Stimulated activated CD4-positive, alpha-beta T cell treated with anti-CD3 and anti-CD28 coated beads, Interleukin-4, amount 100 ng/mL, for 24 hours (primary cell): ENCODE results near the gene DGKB.

Experiments used
- DNase-seq: peaks from one replicate; pipeline ENCODE4 v3.0.0-alpha.2; 2020

DGKB gene

DNA sequence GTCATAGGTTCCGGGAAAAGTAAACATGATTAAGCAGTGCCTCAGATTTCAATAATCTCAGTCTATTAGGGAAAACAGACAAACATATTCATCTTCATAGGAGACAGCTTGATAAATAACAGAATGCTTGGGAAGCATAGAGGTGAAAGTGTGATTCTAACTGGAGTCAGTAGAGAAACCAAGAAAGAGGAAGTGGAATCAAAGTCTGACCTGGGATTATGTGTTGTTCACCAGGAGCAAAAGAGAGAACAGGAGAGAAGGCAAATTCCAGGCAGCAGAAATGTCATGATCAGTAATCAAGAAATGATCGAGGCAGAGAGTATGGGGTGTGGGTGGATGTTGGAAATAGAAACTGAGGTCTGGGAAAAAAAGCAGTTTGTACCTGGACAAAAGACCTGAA lies 43.7 kb downstream of the DGKB start:
- no peak for DNase-seq

DNA sequence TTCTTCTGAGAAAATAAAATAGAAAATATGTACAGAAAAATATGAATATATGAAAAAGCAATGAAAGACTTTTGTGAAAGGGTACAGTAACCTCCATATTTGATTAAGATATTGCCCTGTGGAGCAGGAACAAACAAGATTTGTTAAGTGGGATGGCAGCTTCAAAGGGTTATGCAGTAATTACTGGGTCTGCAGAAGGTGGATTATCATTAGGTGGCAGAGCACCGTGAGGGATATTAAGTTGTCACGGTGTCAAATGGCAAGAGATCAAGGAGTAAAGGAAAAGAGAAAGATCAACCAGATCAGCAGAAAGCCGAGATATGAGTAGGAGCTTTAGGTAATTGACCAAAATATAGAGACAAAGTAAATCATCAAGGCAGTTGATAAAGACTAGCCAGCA lies 44.1 kb downstream of the DGKB start:
- DNase-seq: no peak

DNA sequence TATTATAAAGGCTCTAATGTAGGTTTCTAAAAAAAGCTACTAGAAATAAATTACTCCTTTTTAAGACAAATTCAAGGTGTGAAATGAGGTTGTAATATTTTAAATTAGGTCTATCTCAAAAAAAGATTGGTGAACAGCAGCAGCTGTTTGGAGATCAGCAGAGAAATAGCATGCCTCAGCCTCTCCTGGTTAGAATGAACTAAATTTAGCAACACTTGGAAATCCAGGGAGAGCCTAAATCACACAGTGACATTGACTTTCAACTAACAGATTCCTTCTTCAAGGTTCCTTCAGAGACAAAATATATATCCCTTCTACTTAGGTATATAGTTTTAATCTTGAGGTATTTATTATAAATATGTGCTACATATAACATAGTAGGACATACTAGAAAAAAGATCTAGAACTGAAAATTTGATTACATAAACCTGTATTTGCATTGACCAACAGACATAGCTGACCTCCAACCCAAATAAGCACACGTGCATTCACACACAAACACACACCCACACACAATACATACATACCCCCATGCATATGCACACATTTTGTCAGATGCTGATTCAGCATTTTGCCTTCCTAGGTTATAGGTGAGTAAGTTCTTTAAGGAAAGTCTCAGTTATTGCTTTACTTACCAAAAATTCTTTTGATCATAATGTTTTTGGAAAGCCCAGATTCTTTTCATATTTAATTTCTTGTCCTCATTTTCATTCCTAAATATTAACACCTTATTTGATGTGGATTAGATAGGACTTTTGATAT lies 47.3 kb downstream of the DGKB start:
- DNase-seq: no peak

DNA sequence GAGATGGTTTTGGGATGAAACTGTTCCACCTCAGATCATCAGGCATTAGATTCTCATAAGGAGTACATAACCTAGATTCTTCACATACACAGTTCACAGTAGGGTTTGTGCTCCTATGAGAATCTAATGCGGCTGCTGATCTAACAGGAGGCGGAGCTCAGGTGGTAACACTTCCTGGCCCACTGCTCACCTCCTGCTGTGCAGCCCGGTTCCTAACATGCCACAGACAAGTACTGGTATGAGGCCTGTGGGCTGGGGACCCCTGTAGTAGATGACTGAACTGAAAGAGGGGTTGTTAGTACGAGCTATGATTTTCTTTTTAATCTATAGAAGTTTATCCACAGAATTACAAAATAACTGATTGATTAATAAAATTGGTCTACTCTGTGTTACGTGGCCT lies 48.1 kb downstream of the DGKB start:
- no peak for DNase-seq

DNA sequence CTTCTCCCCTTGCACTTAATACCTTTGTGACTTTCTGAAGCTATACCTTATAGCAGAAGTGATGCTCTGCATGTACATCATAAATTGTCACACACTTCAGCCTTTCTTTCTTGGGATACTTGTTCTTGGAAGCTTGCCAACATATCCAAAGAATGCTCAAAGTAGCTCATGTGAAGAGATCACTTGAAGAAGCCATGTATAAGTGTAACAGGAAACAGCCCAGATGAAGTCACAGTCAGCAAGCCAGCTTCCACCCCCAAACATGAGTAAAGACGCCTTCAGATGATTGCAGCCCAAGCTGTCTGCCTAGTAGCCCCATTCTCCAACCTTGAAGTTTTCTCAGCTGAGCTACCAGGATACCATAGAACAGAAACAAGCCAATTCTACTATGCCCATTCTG lies 50.9 kb downstream of the DGKB start:
- no peak for DNase-seq

GRCh38 chr7:14850039-14850438 lies 52.5 kb downstream of the DGKB start:
- DNase-seq: no peak

DNA sequence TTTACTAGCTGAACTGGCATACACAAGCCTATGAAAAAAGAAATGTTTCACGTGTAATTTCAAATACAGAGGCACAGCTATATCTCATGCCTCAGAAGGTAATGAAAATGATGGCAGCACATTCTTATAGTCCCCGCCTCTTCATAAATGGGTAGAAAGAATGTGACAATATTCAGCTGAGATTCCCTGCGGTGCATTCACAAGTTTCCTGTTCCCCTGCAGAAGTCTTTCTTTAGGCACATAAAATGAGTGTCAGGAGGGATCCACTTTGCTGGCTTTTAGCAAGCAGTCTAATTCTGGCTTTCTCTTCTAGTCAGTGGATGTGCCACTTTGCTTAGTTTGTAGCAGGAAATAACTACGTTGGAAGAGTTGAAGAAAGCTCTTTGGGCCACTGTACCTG lies 56.1 kb downstream of the DGKB start:
- DNase-seq: no peak

GRCh38 chr7:14843755-14844154 lies 58.8 kb downstream of the DGKB start:
- no peak for DNase-seq

DNA sequence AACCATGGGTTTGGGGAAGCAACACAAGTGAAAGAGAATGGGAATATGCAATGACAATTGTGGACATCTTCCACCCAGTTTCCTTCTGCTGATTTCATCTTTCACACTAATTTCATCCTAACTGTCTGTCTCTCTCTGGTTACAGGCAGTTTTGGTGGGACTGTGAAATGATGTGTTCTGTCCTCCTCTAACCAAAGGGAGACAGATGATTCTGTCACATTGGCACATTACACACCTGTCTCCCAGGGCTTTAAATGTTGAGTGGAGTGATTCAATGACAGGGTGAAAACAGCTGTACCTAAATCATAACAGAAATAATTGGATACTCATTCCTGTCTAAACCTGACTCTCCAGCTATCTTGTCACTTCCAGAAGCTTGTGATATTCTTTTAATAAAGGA lies 60.0 kb downstream of the DGKB start:
- no peak for DNase-seq

DNA sequence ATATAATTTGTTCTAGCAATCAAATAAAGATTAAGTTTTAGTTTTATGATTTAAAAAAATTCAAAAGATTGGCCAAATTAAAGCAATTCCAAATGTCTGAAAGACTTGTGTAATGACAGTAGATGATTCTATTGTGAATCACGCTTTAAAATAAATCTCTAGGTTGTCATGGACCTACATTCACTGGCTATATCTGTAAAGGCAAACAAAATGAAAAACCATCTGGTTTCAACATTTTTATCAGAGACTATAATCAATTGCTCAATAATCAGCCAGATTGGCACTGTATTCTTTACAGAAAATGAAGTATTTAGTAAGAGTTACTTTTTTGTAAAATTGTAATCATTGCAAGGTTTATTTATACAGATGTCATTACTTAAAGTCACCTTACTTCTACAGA lies 60.7 kb downstream of the DGKB start:
- no peak for DNase-seq

DNA sequence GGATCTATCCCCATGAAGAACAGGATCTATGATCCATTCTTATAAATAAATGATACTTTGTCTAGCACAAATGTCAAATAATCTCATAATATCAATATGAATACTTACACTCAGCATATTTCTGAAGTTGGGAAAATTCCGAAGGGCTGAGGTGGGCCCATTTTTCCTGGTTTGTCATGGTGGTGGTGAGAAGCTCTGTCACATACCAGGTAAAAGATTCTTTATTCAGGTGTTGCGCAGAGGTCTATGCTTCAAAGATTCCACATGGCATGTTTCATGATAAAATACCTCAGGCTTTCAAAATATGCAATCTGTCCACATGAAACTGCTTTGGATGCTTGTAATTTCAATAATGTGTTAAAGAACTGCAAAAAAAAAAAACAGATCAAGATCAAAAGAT lies 61.5 kb downstream of the DGKB start:
- DNase-seq: no peak

DNA sequence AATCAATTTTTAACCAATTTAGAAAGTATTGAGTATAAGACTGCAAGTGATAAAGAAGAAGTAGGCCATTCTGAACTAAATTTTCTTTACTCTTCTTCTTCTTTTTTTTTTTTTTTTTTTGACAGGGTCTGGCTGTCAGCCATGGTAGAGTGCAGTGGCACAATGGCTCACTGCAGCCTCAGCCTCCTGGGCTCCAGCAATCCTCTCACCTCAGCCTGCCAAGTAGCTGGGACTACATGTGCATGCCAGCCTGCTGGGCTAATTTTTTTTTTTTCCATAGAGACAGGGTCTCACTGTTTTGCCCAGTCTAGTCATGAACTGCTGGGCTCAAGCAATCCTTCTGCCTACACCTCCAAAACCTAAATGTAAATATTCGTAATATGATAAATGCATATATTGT lies 63.2 kb downstream of the DGKB start:
- DNase-seq: no peak

DNA sequence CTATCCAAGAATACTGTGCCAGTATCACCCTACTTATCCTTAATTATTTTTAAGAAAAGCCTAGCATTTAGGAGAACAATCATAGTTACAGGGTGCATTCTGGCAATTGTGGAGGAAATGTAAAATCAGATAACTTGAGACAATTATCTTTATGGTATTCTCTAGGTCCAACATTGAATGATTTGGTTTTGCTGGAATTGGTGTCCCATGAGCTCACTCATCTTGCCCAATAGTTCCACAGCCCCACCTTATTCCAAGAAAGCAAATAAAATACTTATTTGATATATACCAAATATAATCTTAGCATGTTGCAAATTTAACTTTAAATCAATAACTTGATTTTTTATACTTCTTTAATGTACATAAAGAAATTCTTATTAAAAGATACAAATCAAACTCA lies 65.3 kb downstream of the DGKB start:
- no peak for DNase-seq

DNA sequence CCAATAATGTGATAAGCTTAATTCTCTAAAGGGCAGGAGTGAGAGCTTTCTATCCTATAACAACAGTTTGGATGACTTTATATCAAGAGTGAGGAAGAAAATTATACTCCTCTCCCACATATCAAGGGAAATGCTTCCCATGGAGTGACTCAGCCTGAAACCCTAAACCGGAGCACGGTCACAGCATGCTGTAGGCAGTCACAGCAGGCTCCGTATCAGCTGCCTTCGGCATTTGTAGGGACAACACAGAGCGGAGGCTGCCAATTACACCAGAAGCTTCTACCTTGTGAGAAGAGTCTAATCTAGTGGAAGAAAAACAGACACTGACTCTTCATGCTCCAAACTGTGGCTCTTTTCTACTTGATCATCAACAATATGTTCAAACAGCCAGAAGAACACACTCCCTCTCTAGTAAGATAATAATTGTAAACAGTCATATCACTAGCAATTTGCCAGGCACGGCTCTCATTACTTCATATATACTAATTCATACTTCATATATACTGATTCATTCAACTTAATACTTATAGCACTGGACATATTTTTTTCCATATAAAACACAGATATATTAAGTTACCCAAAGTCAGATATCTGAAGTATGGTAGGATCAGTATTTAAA lies 65.9 kb downstream of the DGKB start:
- DNase-seq: no peak

GRCh38 chr7:14836006-14836405 lies 66.5 kb downstream of the DGKB start:
- DNase-seq: no peak

DNA sequence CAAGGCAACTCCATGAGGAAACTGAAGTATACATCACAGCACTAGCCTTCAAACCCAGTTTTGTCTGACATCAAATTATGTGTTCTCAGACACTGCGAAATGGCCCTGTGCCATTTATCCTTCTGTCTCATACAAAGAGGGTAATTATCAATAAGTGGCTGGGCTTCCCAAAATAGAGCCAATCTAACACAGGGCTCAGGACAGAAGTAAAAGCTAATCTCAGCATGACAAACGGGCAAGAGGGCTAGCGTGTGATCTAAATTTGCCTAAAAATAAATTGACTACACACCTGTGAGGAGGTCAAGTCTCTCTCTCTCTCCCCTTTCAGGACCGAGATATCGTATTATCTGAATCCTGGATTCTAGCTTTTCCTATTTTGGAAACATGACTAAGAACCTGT lies 67.2 kb downstream of the DGKB start:
- no peak for DNase-seq

- no peak for DNase-seq
Measured at GRCh38 chr7:14834883-14835282, 67.7 kb downstream of the DGKB start.

- no peak for DNase-seq
Measured at GRCh38 chr7:14834456-14834855, 68.1 kb downstream of the DGKB start.

DNA sequence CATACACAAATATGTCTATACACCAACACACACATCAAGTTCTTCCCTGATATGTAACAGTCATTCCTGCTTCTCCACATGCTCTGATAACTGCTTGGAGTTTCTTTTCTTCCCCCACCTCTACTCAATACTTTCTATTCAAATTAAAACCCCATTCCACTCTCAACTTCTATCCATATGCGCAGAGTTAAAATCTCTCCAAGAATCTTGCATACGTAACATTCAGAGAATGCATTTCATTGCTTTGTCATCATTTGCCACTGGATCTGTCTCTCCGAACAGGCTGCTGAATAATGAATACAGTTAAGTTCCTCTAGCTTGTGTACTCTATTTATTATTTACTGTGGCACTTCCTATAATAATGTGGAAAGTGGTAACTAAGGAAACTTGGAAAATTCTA lies 68.8 kb downstream of the DGKB start:
- DNase-seq: no peak

GRCh38 chr7:14828053-14828452 lies 74.5 kb downstream of the DGKB start:
- no peak for DNase-seq

- DNase-seq: no peak
Measured at GRCh38 chr7:14826426-14826825, 76.1 kb downstream of the DGKB start.

GRCh38 chr7:14825912-14826311 lies 76.6 kb downstream of the DGKB start:
- DNase-seq: no peak

DNA sequence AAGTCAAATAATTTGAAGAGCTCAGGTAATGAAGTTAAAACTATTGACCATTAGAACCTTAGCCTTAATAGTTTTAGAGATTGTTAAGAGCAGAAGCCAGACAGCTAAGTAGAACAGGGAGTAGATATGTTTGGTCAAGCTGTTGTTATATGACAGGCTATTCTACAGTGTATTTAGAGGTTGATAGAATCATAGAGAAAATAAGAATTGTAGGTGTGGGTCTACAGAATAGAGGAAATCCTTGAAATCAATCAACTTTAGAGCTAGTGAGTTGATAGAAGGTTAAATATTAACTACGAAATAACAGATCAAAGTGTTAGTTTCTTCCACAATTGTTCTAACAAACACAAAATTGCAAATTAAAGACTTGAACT lies 80.1 kb downstream of the DGKB start:
- no peak for DNase-seq

- DNase-seq: no peak
Measured at GRCh38 chr7:14821757-14822480, 80.6 kb downstream of the DGKB start.
